ENCODE measurements around the gene TGFBR1.

TGFBR1 gene

GRCh38 chr9:99113414-99114048 is 8.6 kb downstream of the TGFBR1 start:
- no peak overlapping the region for H3K4me3 ChIP-seq (replicated peaks; ENCODE audit: low read depth, low read length)
- no peak for TF ChIP-seq CTCF (IDR thresholded peaks at IDR 0.05; ENCODE audit: low read depth, low read length, missing control alignments)
- DNase-seq (ENCODE audit: extremely low read depth, low read depth), result no peak

GRCh38 chr9:99114049-99114440 is 9.1 kb downstream of the TGFBR1 start:
- no peak for DNase-seq (ENCODE audit: extremely low read depth, low read depth)
- no peak overlapping the region for H3K4me3 ChIP-seq (replicated peaks; ENCODE audit: low read depth, low read length)
- TF ChIP-seq CTCF (IDR thresholded peaks at IDR 0.05; ENCODE audit: low read depth, low read length, missing control alignments), result no peak

- no peak overlapping the region for H3K4me3 ChIP-seq (replicated peaks; ENCODE audit: low read depth, low read length)
- no peak for DNase-seq (ENCODE audit: extremely low read depth, low read depth)
- no peak for TF ChIP-seq CTCF (IDR thresholded peaks at IDR 0.05; ENCODE audit: low read depth, low read length, missing control alignments)
These were observed 10.1 kb downstream of the TGFBR1 start for GRCh38 chr9:99114846-99115500.

GRCh38 chr9:99116003-99116411 is 11.1 kb downstream of the TGFBR1 start:
- no peak for DNase-seq (ENCODE audit: extremely low read depth, low read depth)
- H3K4me3 ChIP-seq (replicated peaks; ENCODE audit: low read depth, low read length), result no peak overlapping the region
- no peak for TF ChIP-seq CTCF (IDR thresholded peaks at IDR 0.05; ENCODE audit: low read depth, low read length, missing control alignments)

- no peak for DNase-seq (ENCODE audit: extremely low read depth, low read depth)
- no peak overlapping the region for H3K4me3 ChIP-seq (replicated peaks; ENCODE audit: low read depth, low read length)
- no peak for TF ChIP-seq CTCF (IDR thresholded peaks at IDR 0.05; ENCODE audit: low read depth, low read length, missing control alignments)
These were observed 14.0 kb downstream of the TGFBR1 start for GRCh38 chr9:99118782-99119466.

- no peak overlapping the region for H3K4me3 ChIP-seq (replicated peaks; ENCODE audit: low read depth, low read length)
- no peak for DNase-seq (ENCODE audit: extremely low read depth, low read depth)
- no peak for TF ChIP-seq CTCF (IDR thresholded peaks at IDR 0.05; ENCODE audit: low read depth, low read length, missing control alignments)
These were observed 15.2 kb downstream of the TGFBR1 start for GRCh38 chr9:99119976-99120655.

Data from HFF-Myc (cell line).